B cell (primary cell): ENCODE data around the gene CACNA1H.
"Not testable (repeated sequence)": the region's sequence is repeated elsewhere in the genome, so short reads cannot be mapped to it uniquely, and the experiment has no call there.

Experiments used
- CTCF ChIP-seq: fragments of 200-600 bp; IDR thresholded peaks from one replicate; pipeline ENCODE4 v1.8.0; 2022; ENCODE audit warnings: antibody characterized with exemption, mild to moderate bottlenecking
- EZH2 ChIP-seq: IDR thresholded peaks from 2 replicates; pipeline ENCODE4 v1.6.1; 2012; ENCODE audit warnings: borderline replicate concordance, low read depth, mild to moderate bottlenecking, moderate library complexity, low read length; ENCODE audit not compliant: insufficient read depth, poor library complexity, severe bottlenecking

DNA sequence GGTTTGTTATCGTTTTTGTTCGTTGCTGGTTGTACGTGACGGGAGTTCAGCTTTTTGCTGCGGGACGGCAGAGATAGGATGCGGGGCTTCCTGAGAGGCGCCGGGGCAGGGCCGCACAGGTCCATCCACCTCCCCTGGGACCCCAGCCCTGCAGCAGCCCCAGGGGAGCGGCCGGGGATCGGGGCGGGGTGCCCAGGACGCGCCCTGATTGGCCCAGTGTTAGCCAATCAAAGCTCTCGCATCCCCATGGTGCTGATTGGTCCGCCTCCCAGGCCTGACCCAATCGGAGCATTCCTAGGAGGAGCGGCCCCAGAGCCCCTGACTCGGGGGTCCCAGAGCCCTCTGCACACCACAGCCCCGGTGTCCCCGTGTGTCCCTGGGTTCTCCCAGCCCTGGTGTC is 86.0 kb downstream of the CACNA1H start:
- TF ChIP-seq CTCF, EZH2: not testable (repeated sequence)
